K562 (cell line): ENCODE data around the gene HSD3B7. TPM values are rescaled to one million over a fixed set of nuclear protein-coding genes. Genes with fewer than 3 reads are reported as not detected.

ENCODE experiments used
- CC2D1A ChIP-seq: fragments of 450-650 bp; IDR thresholded peaks from 2 replicates; pipeline ENCODE4 v1.6.1; 2017; ENCODE audit warnings: mild to moderate bottlenecking
- CREB3L1 ChIP-seq: fragments of 450-650 bp; IDR thresholded peaks from 2 replicates; pipeline ENCODE4 v1.6.1; 2014; ENCODE audit warnings: low read depth, mild to moderate bottlenecking, moderate library complexity, borderline replicate concordance
- CTCFL ChIP-seq: IDR thresholded peaks from 2 replicates; pipeline ENCODE4 v1.6.1; 2011; ENCODE audit warnings: borderline replicate concordance, low read depth, mild to moderate bottlenecking, moderate library complexity, low read length; ENCODE audit not compliant: insufficient read depth, poor library complexity, severe bottlenecking
- CXXC5 ChIP-seq: fragments of 250-450 bp; sonication (Bioruptor Pico); IDR thresholded peaks from 2 replicates; pipeline ENCODE4 v1.8.0; 2022; ENCODE audit warnings: inconsistent platforms, mild to moderate bottlenecking, moderate library complexity
- EHMT2 ChIP-seq: fragments of 450-650 bp; IDR thresholded peaks from 2 replicates; pipeline ENCODE4 v1.6.1; 2018; ENCODE audit warnings: antibody characterized with exemption
- FOXK1 ChIP-seq: sonication (generic); formaldehyde crosslinking; IDR thresholded peaks from 2 replicates; pipeline ENCODE4 v1.8.0; 2022; ENCODE audit warnings: missing genetic modification reagents, mild to moderate bottlenecking, borderline replicate concordance
- FOXP4 ChIP-seq: sonication (generic); formaldehyde crosslinking; IDR thresholded peaks from 2 replicates; pipeline ENCODE4 v1.8.0; 2022; ENCODE audit warnings: mild to moderate bottlenecking, missing genetic modification reagents, borderline replicate concordance
- HDGF ChIP-seq: fragments of 450-650 bp; IDR thresholded peaks from 2 replicates; pipeline ENCODE4 v1.6.1; 2016
- HEY1 ChIP-seq: fragments of 250-450 bp; sonication (Bioruptor Pico); IDR thresholded peaks from 2 replicates; pipeline ENCODE4 v1.5.0; 2020; ENCODE audit warnings: mild to moderate bottlenecking, moderate library complexity, borderline replicate concordance
- KAT7 ChIP-seq: sonication (generic); formaldehyde crosslinking; IDR thresholded peaks from 2 replicates; pipeline ENCODE4 v1.8.0; 2022; ENCODE audit warnings: missing genetic modification reagents, mild to moderate bottlenecking, borderline replicate concordance
- NCOA4 ChIP-seq: fragments of 450-650 bp; IDR thresholded peaks from 2 replicates; pipeline ENCODE4 v1.6.1; 2018; ENCODE audit warnings: mild to moderate bottlenecking; ENCODE audit not compliant: partially characterized antibody
- SNRNP70 ChIP-seq: fragments of 200-400 bp; formaldehyde crosslinking; optimal IDR thresholded peaks from 2 replicates; pipeline ENCODE3; 2017; ENCODE audit warnings: low read depth, low read length
- STAT6 ChIP-seq: sonication (generic); formaldehyde crosslinking; IDR thresholded peaks from 2 replicates; pipeline ENCODE4 v1.8.1; 2023; ENCODE audit warnings: mild to moderate bottlenecking, missing genetic modification reagents
- SUPT5H ChIP-seq: fragments of 450-650 bp; IDR thresholded peaks from 2 replicates; pipeline ENCODE4 v1.6.1; 2016
- TCF7 ChIP-seq: sonication (generic); IDR thresholded peaks from 2 replicates; pipeline ENCODE4 v1.6.1; 2016; ENCODE audit warnings: antibody characterized with exemption, borderline replicate concordance
- U2AF2 ChIP-seq: fragments of 200-400 bp; formaldehyde crosslinking; optimal IDR thresholded peaks from 2 replicates; pipeline ENCODE3; 2017; ENCODE audit warnings: low read depth, mild to moderate bottlenecking, low read length
- ZNF354B ChIP-seq: fragments of 250-450 bp; sonication (Bioruptor Pico); IDR thresholded peaks from 2 replicates; pipeline ENCODE4 v1.4.0; 2020
- ZNF583 ChIP-seq: fragments of 250-450 bp; sonication (Bioruptor Pico); IDR thresholded peaks from 2 replicates; pipeline ENCODE4 v1.4.0; 2020
- polyA plus RNA-seq, 8 experiments: library from polyadenylated mRNA; depleted of rRNA in 4 of 8; stranded (reverse) in 5 of 8; unstranded in 3 of 8; fragments of >200 nt; fragmentation: Nextera tagmentation in 2 of 8; fragmentation: Illumina TruSeq in 1 of 8; extraction: Ambion mirVana in 2 of 8; extraction: Trizol in 1 of 8; gene quantifications; 2 replicates each; pipeline versions ENCODE4 v1.2.1 to v1.2.3, GENCODE V29; 2011 to 2014; ENCODE audit warnings: inconsistent platforms in 1 of 8, missing spikeins in 1 of 8
- total RNA-seq, 7 experiments: library from RNA; depleted of rRNA in 6 of 7; stranded (reverse); fragments of >200 nt in 6 of 7; fragmentation: Illumina TruSeq in 2 of 7; extraction: Trizol in 2 of 7; gene quantifications; 2 replicates each; pipeline versions ENCODE4 v1.2.1 to v1.2.3, GENCODE V29; 2011 to 2021; ENCODE audit warnings: low replicate concordance in 1 of 7

HSD3B7 gene
- total and polyA plus RNA-seq, 9 of the 15 experiments (the other 6 are each of a cell fraction or from before 2014, with no cell fraction given), result 5.4 to 49.1 (median 23.0) TPM

GRCh38 chr16:30948667-30949649, 36.0 kb upstream of the HSD3B7 start, which contains the start of gene ORAI3 (continued):
- TF ChIP-seq TCF7 (no peak), FOXP4 (no peak), SUPT5H (peak; percentile 77), CTCFL (no peak), HEY1 (CRISPR knock-in tag) (no peak), CC2D1A (no peak), CXXC5 (peak; percentile 75), EHMT2 (no peak), NCOA4 (no peak), ZNF354B (CRISPR knock-in tag) (no peak), SNRNP70 (no peak), KAT7 (CRISPR knock-in tag) (peak; percentile 75), STAT6 (CRISPR knock-in tag) (no peak), U2AF2 (no peak), CREB3L1 (no peak), FOXK1 (CRISPR knock-in tag) (0 out of 2 replicates have a peak, but pooled peaks have one; percentile 19), HDGF (no peak), ZNF583 (CRISPR knock-in tag) (no peak)
